Epithelial cell of proximal tubule (primary cell): Measurements from ENCODE around the gene TBL3. TPM values are rescaled to one million over a fixed set of nuclear protein-coding genes. Genes with fewer than 3 reads are reported as not detected.

Experiments used
- DNase-seq: peaks from one replicate; pipeline ENCODE4 v3.0.0-alpha.2; 2011; ENCODE audit warnings: low read depth
- H3K4me3 ChIP-seq: 2 replicates; pipeline ENCODE4 v1.5.1; 2011; ENCODE audit warnings: low read depth, mild to moderate bottlenecking, low read length
- CTCF ChIP-seq: conservative IDR thresholded peaks from 2 replicates; pipeline ENCODE4 v1.5.1; 2012; ENCODE audit warnings: low read depth, mild to moderate bottlenecking, low read length
- total RNA-seq: library from RNA; depleted of rRNA; stranded (reverse); fragments of >200 nt; gene quantifications from 2 replicates; pipeline ENCODE4 v1.2.3, GENCODE V29; 2015

TBL3 gene
- total RNA-seq, 1 donor from 2014 or later: 127 TPM

- no peak for TF ChIP-seq CTCF
- no peak for DNase-seq
- H3K4me3 ChIP-seq: no peak within 1 kb of the TSS
These were observed 9.6 kb downstream of the TBL3 start, which contains the start of gene NOXO1 for GRCh38 chr16:1981398-1981836. Gene NOXO1, minus strand, starts transcription at chr16:1981469. Its CDS starts 290 bp downstream, at chr16:1981179.

- no peak for TF ChIP-seq CTCF
- no peak for DNase-seq
- H3K4me3 ChIP-seq: no peak overlapping the region
These were observed 10.2 kb downstream of the TBL3 start for GRCh38 chr16:1982013-1982433.

GRCh38 chr16:1982991-1983543, 11.2 kb downstream of the TBL3 start:
- H3K4me3 ChIP-seq: peak overlapping the region; percentile 77
- no peak for TF ChIP-seq CTCF
- no peak for DNase-seq

- peak within 1 kb of the TSS; percentile 77 for H3K4me3 ChIP-seq
- TF ChIP-seq CTCF: peak; percentile 30
- no peak for DNase-seq
These were observed 11.9 kb downstream of the TBL3 start, which contains the start of gene GFER for GRCh38 chr16:1983544-1984346. Gene GFER, plus strand, starts transcription at chr16:1984193. Its CDS starts 26 bp downstream, at chr16:1984219.

GRCh38 chr16:1984347-1985225, 12.7 kb downstream of the TBL3 start:
- DNase-seq: no peak
- no peak for TF ChIP-seq CTCF
- peak overlapping the region; percentile 77 for H3K4me3 ChIP-seq

- no peak for DNase-seq
- peak overlapping the region; percentile 77 for H3K4me3 ChIP-seq
These were observed 13.8 kb downstream of the TBL3 start for GRCh38 chr16:1985466-1986150.

More at GRCh38 chr16:1985466-1986150, 13.8 kb downstream of the TBL3 start:
- TF ChIP-seq CTCF: no peak
